DMS153 (cell line): ENCODE data around the gene MIOS.
"Not testable (repeated sequence)": the region's sequence is repeated elsewhere in the genome, so short reads cannot be mapped to it uniquely, and the experiment has no call there.

Source experiments
- DNase-seq: peaks from one replicate; lab custom pipeline; 2025; lab: John Stamatoyannopoulos, UW

Gene MIOS

GRCh38 chr7:7554649-7555575 lies 11.8 kb upstream of the MIOS start:
- DNase-seq: peak; percentile 95

- DNase-seq: no peak
These were observed 9.8 kb upstream of the MIOS start for GRCh38 chr7:7556852-7557251.

- DNase-seq: no peak
These were observed 9.4 kb upstream of the MIOS start for GRCh38 chr7:7557252-7557651.

GRCh38 chr7:7561591-7561990 lies 5.1 kb upstream of the MIOS start:
- not testable (repeated sequence) for DNase-seq

- no peak for DNase-seq
These were observed 3.9 kb upstream of the MIOS start for GRCh38 chr7:7562736-7563135.

GRCh38 chr7:7563269-7563668 lies 3.4 kb upstream of the MIOS start:
- peak; percentile 27 for DNase-seq

- no peak for DNase-seq
These were observed 2.9 kb upstream of the MIOS start for GRCh38 chr7:7563813-7564212.

GRCh38 chr7:7564323-7564780 lies 2.3 kb upstream of the MIOS start:
- no peak for DNase-seq

GRCh38 chr7:7565018-7565680 lies 1.5 kb upstream of the MIOS start:
- DNase-seq: no peak

- no peak for DNase-seq
These were observed 686 bp upstream of the MIOS start for GRCh38 chr7:7565746-7566650.

GRCh38 chr7:7567898-7568531 lies 1.3 kb downstream of the MIOS start:
- DNase-seq: no peak

GRCh38 chr7:7568553-7568952 lies 1.9 kb downstream of the MIOS start:
- DNase-seq: no peak

- no peak for DNase-seq
These were observed 2.4 kb downstream of the MIOS start for GRCh38 chr7:7569081-7569527.

- DNase-seq: no peak
These were observed 2.9 kb downstream of the MIOS start for GRCh38 chr7:7569615-7570014.

GRCh38 chr7:7570584-7570983 lies 3.9 kb downstream of the MIOS start:
- no peak for DNase-seq

GRCh38 chr7:7573701-7574100 lies 7.0 kb downstream of the MIOS start:
- DNase-seq: no peak

- DNase-seq: no peak
These were observed 9.7 kb downstream of the MIOS start for GRCh38 chr7:7576344-7576743.

- no peak for DNase-seq
These were observed 11.2 kb downstream of the MIOS start for GRCh38 chr7:7577888-7578287.

- no peak for DNase-seq
These were observed 13.0 kb downstream of the MIOS start for GRCh38 chr7:7579638-7580037.

GRCh38 chr7:7581531-7582179 lies 15.0 kb downstream of the MIOS start:
- DNase-seq: no peak

- no peak for DNase-seq
These were observed 15.9 kb downstream of the MIOS start for GRCh38 chr7:7582596-7582995.
